Fibroblast of peridontal ligament (primary cell): Measurements from ENCODE around the gene FOXE3.
A peak's percentile ranks its signal among the peaks of the same experiment; 100 is the strongest.

Experiments
- DNase-seq: peaks from one replicate; pipeline ENCODE4 v3.0.0-alpha.2; 2010; ENCODE audit errors: extremely low read depth

The FOXE3 gene

DNA sequence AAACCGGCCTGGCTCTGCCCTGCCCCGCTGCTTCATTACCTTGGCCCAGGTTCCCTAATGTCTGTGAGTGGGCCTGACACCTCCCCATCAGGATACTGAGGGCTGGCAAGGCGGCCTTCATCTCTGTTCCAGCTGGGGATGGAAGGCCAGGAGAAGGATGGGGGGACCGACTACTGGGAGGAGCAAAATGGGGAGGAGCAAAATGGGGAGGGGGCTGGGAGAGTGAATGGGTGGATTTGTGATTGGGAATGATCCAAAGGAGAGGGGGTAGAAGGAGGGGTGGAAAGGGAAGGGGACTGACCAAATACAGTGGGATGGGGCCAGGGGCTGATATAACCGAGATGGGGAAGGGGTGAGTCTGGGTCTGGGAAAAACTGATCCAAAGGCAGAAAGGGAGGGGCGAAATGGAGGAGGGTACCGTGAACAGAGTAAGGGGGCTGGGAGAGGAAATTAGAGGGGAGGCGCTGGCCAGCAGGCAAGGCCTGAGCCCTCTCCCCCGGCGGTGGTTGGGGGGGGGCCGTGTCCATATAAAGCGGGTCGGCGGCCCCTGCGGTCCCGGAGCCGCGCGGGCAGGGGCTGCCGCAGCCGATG is at the start of gene FOXE3:
Gene FOXE3 (plus strand): TSS at position 558 of the 591 bp plus-strand sequence. CDS start 31 bp downstream, at position 589.
- no peak for DNase-seq

DNA sequence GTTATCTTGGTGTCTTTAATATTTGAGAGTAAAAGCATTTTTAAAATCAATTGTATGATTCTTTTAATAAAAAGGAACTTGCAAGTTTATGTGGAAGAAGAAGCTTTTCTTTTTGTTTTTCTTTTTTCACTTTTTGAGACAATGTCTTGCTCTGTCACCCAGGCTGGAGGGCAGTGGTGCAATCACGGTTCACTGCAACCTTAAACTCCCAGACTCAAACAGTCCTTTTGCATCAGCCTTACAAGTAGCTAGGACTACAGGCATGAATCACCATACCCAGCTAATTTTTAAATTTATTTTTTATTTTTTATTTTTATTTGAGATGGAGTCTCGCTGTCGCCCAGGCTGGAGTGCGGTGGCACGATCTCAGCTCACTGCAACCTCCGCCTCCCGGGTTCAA is 48.4 kb upstream of the FOXE3 start:
- DNase-seq, result no peak

DNA sequence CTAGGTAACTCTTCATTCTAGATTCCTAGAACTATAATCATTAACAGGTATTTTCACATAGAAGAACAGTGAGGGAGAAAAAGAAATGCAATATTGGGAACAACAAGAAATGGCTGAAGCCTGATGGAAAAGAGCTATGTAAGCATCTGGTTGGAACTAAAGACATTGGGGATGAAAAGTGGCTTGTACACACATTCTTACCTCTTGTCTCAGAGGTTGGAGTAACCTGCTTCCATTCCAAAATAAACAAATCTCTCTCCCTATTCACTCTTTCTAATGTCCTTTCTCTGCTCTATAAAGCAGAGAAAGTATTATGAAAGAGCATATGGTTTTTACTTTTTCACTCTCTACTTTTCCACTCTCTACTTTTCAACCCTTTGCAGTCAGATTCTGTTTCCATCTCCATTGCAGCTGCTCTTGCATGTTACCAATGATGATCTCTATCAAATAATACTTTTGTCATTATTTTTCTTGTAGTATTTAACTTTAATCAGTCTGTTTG is 45.0 kb upstream of the FOXE3 start:
- DNase-seq, result no peak

DNA sequence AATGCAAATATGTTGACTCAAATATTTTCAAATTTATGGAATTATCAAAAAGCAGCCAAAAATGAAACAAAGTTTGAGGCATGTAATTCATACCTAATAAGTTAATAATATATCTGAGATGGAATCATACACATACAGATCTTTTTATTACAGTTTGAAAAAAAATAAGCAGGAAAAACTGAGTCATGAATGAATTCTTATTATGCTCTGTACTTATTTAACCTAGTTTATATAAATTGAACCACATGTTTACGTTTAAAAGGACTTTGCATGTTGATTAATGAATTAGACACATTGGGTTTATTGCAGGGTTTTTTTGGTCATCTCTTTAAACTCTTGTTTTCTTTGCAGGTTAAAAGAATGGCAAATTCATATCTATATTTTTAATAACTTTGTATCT is 41.6 kb upstream of the FOXE3 start:
- no peak for DNase-seq

DNA sequence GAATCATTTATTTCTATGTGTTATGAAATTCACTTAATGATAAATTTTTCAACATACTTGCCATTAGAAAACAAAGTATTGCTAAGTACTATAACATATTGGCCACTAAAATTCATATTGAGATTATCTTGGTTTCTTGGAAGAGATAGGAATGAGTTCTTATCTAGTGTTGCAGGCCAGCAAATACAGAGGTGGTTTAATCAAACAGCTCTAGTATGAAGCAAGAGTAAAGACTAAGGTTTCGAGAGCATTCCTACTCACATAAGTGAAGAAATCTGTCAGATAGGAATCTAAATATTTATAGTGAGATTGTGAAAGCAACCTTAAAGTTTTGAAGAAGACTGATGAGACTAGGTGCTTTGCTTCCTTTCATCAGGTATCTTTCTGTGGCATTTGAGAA is 37.9 kb upstream of the FOXE3 start:
- peak; percentile 22 for DNase-seq

DNA sequence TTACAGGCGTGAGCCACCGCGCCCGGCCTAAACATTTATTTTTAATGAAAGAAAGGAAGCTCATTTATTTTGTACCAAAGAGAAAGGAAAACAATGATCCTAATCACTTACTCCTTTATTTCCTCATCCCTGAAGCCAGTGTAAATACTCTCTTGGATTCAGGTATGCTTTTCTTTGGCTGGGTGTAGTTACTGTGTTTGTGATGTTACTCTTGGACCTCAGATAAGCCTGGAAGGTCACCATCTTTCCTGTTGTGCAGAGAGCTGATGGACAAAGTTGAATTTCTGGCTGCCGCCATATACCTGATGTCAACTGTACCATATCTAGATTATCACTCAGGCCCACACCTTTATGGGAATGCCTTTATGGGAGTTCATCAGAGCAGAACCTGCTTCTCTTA is 35.4 kb upstream of the FOXE3 start:
- DNase-seq, result no peak

DNA sequence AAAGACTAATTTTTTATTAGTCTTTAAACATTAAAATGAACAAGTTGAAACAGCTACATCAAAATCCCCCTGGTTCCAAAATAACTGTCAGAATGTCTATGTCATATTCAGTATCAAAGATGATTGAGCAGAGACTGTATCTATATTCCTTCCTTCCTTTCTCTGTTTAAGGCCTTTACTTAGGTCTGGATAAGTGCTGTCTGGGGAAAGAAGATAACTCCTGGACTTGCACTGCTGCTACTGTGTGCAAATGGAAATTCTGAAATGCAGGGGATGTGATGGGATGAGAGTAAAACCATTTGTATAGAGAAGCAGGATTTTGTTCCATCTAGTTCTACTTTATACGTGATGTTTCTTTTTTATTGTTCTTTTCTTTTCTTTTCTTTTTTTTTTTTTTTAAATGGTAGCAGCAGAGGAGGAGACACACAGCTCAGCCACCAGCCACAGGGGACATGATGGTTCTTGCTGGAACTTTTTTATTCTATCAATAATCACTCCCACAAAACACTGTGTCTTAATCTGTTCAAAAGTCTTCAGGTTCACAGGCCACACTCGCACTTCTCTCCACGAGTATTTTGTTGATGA is 33.6 kb upstream of the FOXE3 start:
- DNase-seq, result no peak

DNA sequence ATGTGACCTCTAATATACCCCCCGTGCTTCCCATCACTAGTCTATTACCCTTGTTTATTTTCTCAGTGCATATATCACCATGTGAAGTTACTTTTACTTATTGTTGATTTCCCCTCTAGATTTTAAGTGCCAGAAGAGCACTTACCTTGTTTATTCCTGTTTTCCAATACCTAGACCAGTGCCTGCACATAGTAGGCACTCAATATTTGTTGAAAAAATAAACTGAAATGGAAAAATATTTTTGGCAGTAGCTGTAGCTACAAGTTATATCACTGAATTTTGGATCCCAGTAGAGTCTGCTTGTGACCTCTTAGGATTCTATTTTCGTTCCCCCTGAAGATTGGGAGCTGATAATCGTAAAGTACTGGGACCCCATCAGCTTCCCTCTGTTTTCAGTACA is 32.0 kb upstream of the FOXE3 start:
- no peak for DNase-seq

DNA sequence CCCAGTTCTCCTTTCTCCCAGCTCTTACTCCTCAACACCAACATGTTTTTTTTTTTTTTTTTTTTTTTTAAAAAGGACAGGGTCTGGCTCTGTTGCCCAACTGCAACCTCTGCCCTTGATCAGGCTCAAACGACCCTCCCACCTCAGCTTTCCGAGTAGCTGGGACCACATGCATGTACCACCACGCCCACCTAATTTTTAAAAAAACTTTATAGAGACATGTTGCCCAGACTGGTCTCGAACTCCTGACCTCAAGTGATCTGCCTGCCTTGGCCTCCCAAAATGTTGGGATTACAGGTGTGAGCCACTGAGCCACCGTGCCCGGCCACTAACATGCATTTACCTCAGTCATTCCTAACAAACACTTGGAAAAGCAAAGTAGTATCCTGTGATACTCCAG is 31.1 kb upstream of the FOXE3 start:
- DNase-seq, result no peak

DNA sequence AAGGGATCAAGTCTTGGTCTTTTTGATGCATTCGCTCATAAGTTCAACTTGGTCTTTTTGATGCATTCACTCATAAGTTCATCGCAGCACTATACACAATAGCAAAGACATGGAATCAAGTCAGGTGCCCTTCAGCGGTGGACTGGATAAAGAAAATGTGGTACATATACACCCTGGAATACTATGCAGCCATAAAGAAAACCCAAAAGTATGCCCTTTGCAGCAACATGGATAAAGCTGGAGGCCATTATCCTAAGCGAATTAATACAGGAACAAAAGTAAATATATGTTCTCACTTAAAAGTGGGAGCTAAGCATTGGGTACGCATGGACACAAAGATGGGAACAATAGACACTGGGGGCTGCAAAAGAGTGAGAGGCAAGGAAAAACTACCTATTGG is 29.8 kb upstream of the FOXE3 start:
- no peak for DNase-seq

DNA sequence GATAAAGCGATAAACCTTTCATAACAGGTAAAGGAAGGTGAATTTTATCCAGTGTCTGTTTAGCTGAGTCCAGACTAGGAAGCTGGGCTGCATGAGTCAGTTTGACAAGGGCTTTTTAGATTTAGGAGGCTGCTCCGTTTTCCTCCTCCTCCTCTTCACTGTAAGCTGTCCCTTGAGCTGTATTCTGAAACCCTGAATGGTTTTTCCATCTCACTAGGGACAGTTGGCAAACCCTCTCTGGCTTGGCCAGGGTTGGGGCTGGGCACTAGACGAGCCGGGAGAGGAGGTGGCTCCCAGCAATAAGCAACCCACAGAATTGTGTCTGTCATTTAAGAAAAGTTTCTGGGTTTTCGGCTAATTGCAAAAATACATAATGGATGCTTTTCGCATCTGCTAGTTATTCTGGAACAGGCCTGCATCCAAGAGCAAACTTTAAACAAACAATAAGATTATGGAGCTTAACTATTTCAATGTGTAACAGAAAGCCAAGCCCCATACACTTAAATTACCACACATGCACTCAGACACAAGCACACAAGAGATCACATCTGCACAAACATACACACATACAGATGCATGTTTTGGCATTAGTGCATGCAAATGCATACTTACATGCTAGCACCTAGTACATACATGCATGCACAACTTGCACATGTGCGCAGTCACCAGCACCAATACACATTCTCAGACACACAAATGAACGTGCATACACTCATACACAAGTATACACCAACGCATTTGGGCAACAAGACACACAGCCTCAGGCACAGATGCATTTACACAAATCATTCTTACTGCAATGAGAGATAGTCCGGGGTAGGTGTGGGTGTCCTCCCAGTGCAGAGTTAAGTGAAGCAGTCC is 27.8 kb upstream of the FOXE3 start:
- peak; percentile 93 for DNase-seq

DNA sequence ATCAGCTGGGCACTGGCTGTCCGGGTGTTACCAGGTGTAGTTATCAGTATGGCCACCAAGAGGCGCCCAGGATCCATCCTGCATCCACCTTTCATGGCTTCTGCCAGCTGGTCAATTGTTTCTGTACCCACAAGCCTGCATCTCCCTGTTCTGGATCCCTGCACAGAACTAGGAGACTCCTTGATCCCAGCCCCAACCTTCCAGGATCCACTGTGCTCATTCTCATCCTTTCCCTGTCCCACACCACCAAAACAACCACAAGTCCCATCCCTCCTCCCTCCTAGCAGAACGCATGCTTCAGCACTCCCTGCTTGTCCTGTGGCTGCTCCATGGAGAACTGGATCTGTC is 27.2 kb upstream of the FOXE3 start:
- DNase-seq, result peak; percentile 80

DNA sequence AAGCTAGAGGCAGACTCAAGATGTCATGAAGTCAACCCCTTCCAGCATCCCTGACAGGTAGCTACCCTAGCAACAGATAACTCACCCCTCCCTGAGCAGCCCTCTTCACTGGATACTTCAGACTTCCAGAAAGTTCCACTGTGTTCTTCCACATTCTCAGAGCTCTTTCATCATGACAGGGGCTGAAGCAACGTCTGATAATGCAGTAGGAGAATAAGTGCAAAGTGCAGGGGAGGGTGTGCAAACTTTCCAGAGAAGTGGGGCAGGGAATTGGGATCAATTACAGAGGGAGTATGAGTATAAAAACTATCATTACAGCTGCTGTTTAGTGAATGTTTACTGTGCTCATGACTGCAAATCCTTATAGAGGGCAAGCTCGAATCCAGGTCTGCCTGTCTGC is 26.4 kb upstream of the FOXE3 start:
- DNase-seq, result no peak

DNA sequence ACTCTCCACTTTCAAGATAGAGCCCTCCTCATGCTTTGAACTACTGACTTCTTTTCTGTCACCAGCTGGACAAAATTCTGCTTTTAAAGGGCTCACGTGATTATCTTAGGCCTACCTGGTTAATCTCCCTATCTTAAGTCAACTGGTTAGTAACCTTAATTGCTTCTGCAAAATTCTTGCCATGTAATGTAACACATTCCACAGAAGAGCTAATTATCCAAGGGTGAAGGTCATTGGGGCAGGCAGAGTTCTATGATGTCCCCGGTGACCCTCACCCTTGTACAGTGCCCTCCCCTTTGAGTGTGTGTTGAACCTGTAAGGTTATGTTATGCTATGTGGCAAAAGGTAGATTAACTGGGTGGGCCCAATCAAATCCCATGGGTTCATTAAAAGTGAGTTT is 25.2 kb upstream of the FOXE3 start:
- DNase-seq, result no peak

DNA sequence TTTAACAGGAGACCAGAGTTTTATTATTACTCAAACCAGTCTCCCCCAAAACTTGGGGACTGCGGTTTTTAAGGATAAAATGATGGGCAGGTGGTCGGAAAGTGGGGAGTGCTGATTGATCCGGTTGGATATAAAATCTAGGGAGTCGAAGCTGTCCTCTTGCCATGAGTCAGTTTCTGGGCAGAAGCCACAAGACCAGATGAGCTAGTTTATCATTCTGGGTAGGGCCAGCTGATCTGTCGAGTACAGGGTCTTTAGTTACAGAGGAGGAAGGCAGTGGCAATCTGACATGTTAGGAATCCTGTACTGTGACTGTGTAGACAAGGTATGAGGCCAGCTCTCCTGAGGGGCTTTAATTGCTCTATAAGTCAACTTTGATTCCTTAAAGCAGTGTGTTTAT is 22.9 kb upstream of the FOXE3 start:
- no peak for DNase-seq

DNA sequence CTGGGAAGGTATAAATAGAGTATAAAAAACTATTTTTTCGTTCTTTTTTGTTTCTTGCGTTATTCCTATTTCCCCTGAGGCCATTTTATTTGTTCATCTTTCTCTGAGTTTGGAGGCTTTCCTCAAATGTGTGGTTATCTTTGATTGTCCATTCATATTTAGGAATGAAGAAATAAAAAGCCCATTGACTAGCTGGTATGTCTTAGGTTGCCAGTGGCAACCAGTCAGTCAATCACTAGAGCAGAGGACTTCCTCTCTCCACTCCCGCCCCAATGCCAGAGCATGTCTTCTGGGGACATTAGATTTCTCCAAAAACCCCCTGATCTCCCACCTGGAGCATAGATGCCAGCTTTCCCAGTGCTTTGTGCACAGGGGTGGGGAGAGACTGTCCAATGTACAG is 20.7 kb upstream of the FOXE3 start:
- DNase-seq, result peak; percentile 27

DNA sequence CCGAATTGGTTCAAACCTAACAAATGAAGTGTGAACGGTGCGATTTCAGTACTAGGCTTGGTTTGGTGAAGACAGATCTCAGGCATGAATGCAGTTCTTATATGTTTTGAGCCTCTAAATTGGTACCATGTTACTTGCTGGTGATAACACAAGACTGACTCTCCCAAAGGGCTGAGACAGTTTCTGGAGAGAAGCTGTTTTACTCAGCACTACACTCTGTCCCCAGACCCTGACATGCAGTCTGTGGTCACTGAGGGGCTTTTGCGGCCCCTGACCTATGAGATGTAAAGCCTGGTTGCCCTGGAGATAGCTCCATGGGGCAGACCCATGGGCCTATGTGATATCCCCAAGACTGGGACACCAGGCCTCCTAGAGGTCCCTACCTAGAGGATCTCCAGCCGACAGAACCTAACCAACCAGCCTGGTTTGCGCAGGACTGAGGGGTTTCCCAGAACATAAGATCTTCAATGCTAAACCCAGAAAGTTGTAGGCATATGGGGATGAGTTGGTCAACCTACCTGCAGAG is 19.4 kb upstream of the FOXE3 start:
- DNase-seq, result no peak

DNA sequence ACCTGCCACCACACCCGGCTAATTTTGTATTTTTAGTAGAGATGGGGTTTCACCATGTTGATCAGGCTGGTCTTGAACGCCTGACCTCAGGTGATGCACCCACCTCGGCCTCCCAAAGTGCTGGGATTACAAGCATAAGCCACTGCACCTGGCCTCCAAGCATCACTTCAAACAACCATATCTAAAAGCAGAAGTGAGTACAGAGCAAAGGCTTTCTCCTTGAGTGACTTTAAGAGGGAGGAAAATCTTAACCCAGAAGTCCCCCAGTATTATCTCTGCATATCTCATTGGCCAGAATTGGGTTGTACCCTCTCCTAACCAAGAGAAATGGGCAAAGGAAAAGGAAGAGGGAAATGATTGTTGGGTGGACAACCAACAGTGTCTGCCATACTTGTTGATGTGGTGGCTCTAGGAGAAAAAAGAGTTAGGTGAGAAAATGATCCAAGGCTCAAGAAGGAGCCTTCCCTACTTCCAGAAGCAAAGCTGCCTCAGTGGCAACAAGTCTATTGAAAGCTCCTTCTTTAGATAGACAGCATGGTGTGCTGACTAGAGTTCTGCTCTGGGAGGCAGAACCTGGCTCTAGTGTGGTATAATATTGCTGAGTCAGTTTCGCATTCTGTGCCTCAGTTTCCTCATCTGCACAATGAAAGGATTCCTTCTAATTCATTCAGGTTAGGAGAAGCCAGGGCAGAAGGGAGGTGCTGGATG is 16.8 kb upstream of the FOXE3 start:
- no peak for DNase-seq

DNA sequence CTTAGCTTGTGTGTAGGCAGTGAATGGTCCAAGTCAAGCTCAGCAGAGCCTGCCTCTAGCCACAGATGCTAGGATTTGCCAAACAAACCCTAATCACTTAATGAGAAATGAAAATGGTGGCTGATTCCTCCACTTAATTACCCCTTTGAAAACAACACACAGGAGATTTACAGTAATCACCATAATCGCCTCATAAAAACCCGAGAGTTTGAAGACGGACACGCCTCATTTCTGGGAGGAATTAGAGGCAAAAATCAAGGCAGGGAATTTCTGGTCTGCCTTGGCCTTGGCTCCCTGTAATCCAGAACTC is 16.3 kb upstream of the FOXE3 start:
- DNase-seq, result no peak

DNA sequence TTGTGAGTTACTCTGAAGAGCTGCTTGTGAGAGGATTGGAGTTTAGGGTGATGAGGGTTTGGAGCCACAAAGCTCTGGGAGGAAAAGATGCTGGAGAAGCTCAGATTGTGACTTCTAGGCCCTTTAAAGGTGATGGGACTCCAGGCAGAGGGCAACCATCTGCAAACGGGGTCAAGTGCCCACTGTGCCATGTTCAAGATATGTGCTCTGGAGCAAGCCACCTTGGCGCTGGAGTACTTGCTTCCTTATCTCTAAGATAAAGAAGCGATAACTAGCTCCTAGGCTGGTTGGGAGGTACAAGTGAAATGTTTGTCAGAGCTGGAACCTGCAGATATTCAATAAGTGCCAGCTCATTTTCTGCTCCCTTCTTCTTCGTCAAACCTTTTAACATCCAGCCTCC is 14.3 kb upstream of the FOXE3 start:
- no peak for DNase-seq

DNA sequence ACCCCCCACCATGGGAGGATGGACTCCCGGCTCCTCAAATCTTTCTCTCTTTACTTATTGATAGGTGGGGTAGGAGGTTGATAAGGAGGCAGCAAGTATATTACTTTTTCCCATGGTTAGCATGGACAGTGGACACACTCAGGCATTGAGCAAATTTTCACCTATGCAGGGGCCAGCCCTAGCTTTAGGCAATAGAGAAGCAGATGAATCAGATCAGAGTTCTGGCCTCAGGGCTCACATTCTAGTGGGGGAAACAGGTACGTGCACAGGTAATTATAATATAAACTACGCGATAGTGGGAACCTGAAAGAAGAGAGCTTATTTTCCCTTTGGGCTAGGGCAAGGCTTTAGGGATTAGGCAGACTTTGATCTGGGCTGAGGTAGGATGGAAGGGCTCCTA is 13.5 kb upstream of the FOXE3 start:
- DNase-seq, result no peak

DNA sequence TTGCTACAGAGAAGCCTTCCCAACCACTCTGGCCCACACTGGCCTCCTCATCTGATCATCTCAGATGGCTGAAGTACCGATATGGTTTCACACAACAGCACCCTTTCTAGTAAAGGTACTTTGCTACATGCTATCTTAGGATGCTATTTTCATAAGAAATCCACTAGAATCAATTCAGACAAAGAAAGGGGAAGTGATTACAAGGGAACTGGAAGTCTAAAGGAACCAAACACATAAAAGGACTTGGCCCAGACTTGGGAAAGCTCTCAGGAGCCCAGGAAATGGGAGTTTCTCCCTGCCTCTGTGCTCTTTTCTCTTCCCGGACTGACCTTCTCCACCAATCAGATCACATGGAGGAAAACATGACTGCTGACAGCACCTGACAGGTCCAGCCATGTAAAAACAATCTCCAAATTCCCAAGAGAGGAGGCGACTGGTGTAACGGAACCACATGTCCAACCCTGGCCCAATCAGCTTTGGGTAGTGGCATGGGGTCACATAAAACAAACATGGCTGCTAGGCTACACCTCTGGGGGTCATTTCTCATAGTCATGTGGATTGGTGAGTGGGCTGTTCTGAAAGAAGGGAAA is 12.7 kb upstream of the FOXE3 start:
- DNase-seq, result no peak
